GM12878 (cell line): ENCODE measurements around the gene CFL2. TPM values are rescaled to one million over a fixed set of nuclear protein-coding genes. Genes with fewer than 3 reads are reported as not detected.

Experiments used
- ATAC-seq: fragments of 200-7000 bp; cut with Tn5 transposase; 3 replicates; pipeline ENCODE4 v1.9.1; 2020; ENCODE audit warnings: mild to moderate bottlenecking, moderate library complexity
- BruUV-seq: library from RNA; stranded (reverse); fragments of 400-500 nt; replicated peaks from 2 replicates; lab custom pipeline; 2021; lab: Mats Ljungman, UMichigan
- CTCF ChIA-PET: fragments of 300-600 bp; sonication (Branson Sonifier 250); formaldehyde crosslinking; extraction: SDS; loops from one replicate; lab custom pipeline; 2021; ENCODE audit warnings: inconsistent platforms; lab: Yijun Ruan, JAX
- POLR2A ChIA-PET: fragments of 350-600 bp; formaldehyde crosslinking; extraction: SDS; loops from one replicate; lab custom pipeline; 2021; ENCODE audit warnings: inconsistent platforms; lab: Charles Lee
- RAD21 ChIA-PET: fragments of 300-600 bp; sonication (Branson Sonifier 250); formaldehyde crosslinking; loops from one replicate; lab custom pipeline; 2023; ENCODE audit warnings: antibody characterized with exemption; ENCODE audit not compliant: unreplicated experiment; lab: Charles Lee
- SMC1A ChIA-PET: fragments of 300-600 bp; sonication (Branson Sonifier 250); formaldehyde crosslinking; loops from one replicate; lab custom pipeline; 2023; ENCODE audit not compliant: unreplicated experiment, uncharacterized antibody; lab: Charles Lee
- DNase-seq: peaks from one replicate; pipeline ENCODE4 v3.0.0-alpha.2; 2011; ENCODE audit warnings: low read depth, low spot score
- FAIRE-seq: peaks from 3 replicates; lab custom pipeline; 2011; peaks lifted over from hg19 to GRCh38; lab: Jason Lieb, UNC
- H2AFZ ChIP-seq: 2 replicates; pipeline ENCODE4 v1.6.0; 2011; ENCODE audit warnings: low read depth, low read length, control low read depth; ENCODE audit not compliant: control insufficient read depth
- H3K27ac ChIP-seq: 2 replicates; pipeline ENCODE4 v1.5.1; 2011; ENCODE audit warnings: control low read depth; ENCODE audit not compliant: control insufficient read depth, insufficient read depth
- H3K27me3 ChIP-seq, 2 experiments: replicated peaks in 1 of 2; 2 replicates each; pipeline versions ENCODE4 v1.6.0 to v1.6.1; 2011; ENCODE audit warnings: low read length in 1 of 2; ENCODE audit not compliant: control insufficient read depth in 2 of 2, insufficient read depth in 2 of 2
- H3K36me3 ChIP-seq, 2 experiments: 2 replicates each; pipeline ENCODE4 v1.5.1; 2011; ENCODE audit warnings: low read length in 1 of 2; ENCODE audit not compliant: control insufficient read depth in 2 of 2, insufficient read depth in 2 of 2
- H3K4me1 ChIP-seq: 2 replicates; pipeline ENCODE4 v1.6.1; 2011; ENCODE audit warnings: mild to moderate bottlenecking, low read length, moderate library complexity, mixed read lengths; ENCODE audit not compliant: control insufficient read depth, insufficient read depth
- H3K4me2 ChIP-seq: 2 replicates; pipeline ENCODE4 v1.6.0; 2011; ENCODE audit warnings: control low read depth; ENCODE audit not compliant: control insufficient read depth, insufficient read depth
- H3K4me3 ChIP-seq: fragments of 200-600 bp; sonication (generic); 2 replicates; pipeline ENCODE4 v1.5.1; 2016
- H3K79me2 ChIP-seq: 2 replicates; pipeline ENCODE4 v1.6.0; 2011; ENCODE audit warnings: low read length; ENCODE audit not compliant: control insufficient read depth, insufficient read depth
- H3K9ac ChIP-seq: 2 replicates; pipeline ENCODE4 v1.8.0; 2011; ENCODE audit warnings: low read length, control low read depth, mixed read lengths; ENCODE audit not compliant: control insufficient read depth, insufficient read depth
- H3K9me3 ChIP-seq: replicated peaks from 3 replicates; pipeline ENCODE4 v1.5.1; 2011; ENCODE audit warnings: mild to moderate bottlenecking, low read length; ENCODE audit not compliant: control insufficient read depth, insufficient read depth
- H4K20me1 ChIP-seq: 2 replicates; pipeline ENCODE4 v1.6.0; 2011; ENCODE audit not compliant: control insufficient read depth, insufficient read depth
- ATF7 ChIP-seq: fragments of 450-650 bp; IDR thresholded peaks from 2 replicates; pipeline ENCODE4 v1.6.1; 2016; ENCODE audit warnings: low read depth, mild to moderate bottlenecking
- BRCA1 ChIP-seq: IDR thresholded peaks from 2 replicates; pipeline ENCODE4 v1.6.1; 2011; ENCODE audit warnings: low read depth, low read length, improper control_type of control experiment
- GABPA ChIP-seq: IDR thresholded peaks from 2 replicates; pipeline ENCODE4 v1.6.1; 2014; ENCODE audit warnings: antibody characterized with exemption, low read depth, mild to moderate bottlenecking, inconsistent platforms
- GATAD2B ChIP-seq: fragments of 450-650 bp; conservative IDR thresholded peaks from 2 replicates; pipeline ENCODE4 v1.6.1; 2017; ENCODE audit warnings: low read depth, mild to moderate bottlenecking, moderate library complexity
- SPI1 ChIP-seq: IDR thresholded peaks from 2 replicates; pipeline ENCODE4 v1.6.1; 2011; ENCODE audit warnings: low read depth, mild to moderate bottlenecking, low read length, moderate library complexity, borderline replicate concordance; ENCODE audit not compliant: insufficient read depth
- SRF ChIP-seq, 2 experiments: IDR thresholded peaks; 2 replicates each; pipeline ENCODE4 v1.6.1; 2011; ENCODE audit warnings: low read depth in 2 of 2, low read length in 2 of 2, mild to moderate bottlenecking in 1 of 2, moderate library complexity in 1 of 2
- WRNIP1 ChIP-seq: IDR thresholded peaks from 2 replicates; pipeline ENCODE4 v1.6.1; 2011; ENCODE audit warnings: low read depth, low read length, improper control_type of control experiment, borderline replicate concordance
- YY1 ChIP-seq: IDR thresholded peaks from 2 replicates; pipeline ENCODE4 v1.6.1; 2011; ENCODE audit warnings: low read depth, mild to moderate bottlenecking, low read length
- ZBED1 ChIP-seq: IDR thresholded peaks from 2 replicates; pipeline ENCODE4 v1.6.1; 2016; ENCODE audit warnings: borderline replicate concordance
- ZNF24 ChIP-seq: fragments of 450-650 bp; IDR thresholded peaks from 2 replicates; pipeline ENCODE4 v1.6.1; 2017; ENCODE audit warnings: antibody characterized with exemption, mild to moderate bottlenecking
- WGBS: methylation state at CpG from one replicate; pipeline ENCODE4 v1.1.6; 2016; ENCODE audit warnings: low lambda C conversion rate; ENCODE audit not compliant: insufficient replicate concordance, insufficient coverage; ENCODE audit errors: missing lambda C conversion rate; 5-methylcytosine and 5-hydroxymethylcytosine counted together
- in situ Hi-C: fragments of 300-500 bp; cut with MboI; formaldehyde crosslinking; loops from 9 replicates; pipeline ENCODE4 v1.14.3; 2018; ENCODE audit warnings: mixed read lengths
- intact Hi-C: fragments of 100-400 bp; cut with micrococcal nuclease; formaldehyde crosslinking; loops from one replicate; pipeline ENCODE4 v1.14.2; 2022; ENCODE audit not compliant: unreplicated experiment
- polyA plus RNA-seq, 11 experiments: library from polyadenylated mRNA; depleted of rRNA in 4 of 11; unstranded in 6 of 11; stranded (reverse) in 5 of 11; fragments of >200 nt; fragmentation: Nextera tagmentation in 4 of 11; fragmentation: Illumina TruSeq in 1 of 11; extraction: Ambion mirVana in 4 of 11; extraction: Trizol in 1 of 11; gene quantifications; 1 replicate in 1 of 11; 2 replicates in 10 of 11; pipeline versions ENCODE4 v1.2.1 to v1.2.3, GENCODE V29; 2011 to 2016; ENCODE audit warnings: inconsistent platforms in 2 of 11, missing spikeins in 2 of 11, low read depth in 1 of 11
- total RNA-seq, 4 experiments: library from RNA; depleted of rRNA in 3 of 4; stranded (reverse); fragments of >200 nt in 3 of 4; fragmentation: Illumina TruSeq in 1 of 4; extraction: Trizol in 1 of 4; gene quantifications; 2 replicates each; pipeline versions ENCODE4 v1.2.1 to v1.2.3, GENCODE V29; 2013 to 2021
- TF ChIP-seq, protein P1 (sequence below): fragments of 150-350 bp; IDR thresholded peaks from 2 replicates; pipeline ENCODE4 v1.6.1; 2014; ENCODE audit warnings: mild to moderate bottlenecking, low read depth, low read length
- TF ChIP-seq, protein P2 (sequence below): fragments of 450-650 bp; IDR thresholded peaks from 2 replicates; pipeline ENCODE4 v1.6.1; 2014; ENCODE audit warnings: mild to moderate bottlenecking
- TF ChIP-seq, protein P3 (sequence below): fragments of 450-650 bp; IDR thresholded peaks from 2 replicates; pipeline ENCODE4 v1.6.1; 2017; ENCODE audit warnings: borderline replicate concordance
- TF ChIP-seq, protein P4 (sequence below): fragments of 450-650 bp; IDR thresholded peaks from 2 replicates; pipeline ENCODE4 v1.6.1; 2018; ENCODE audit warnings: mild to moderate bottlenecking, low read depth, moderate library complexity; ENCODE audit not compliant: partially characterized antibody

The CFL2 gene
- total and polyA plus RNA-seq, 10 of the 15 experiments (the other 5 are each of a cell fraction or from before 2014, with no cell fraction given) = 4.7 to 13.4 (median 8.4) TPM

DNA sequence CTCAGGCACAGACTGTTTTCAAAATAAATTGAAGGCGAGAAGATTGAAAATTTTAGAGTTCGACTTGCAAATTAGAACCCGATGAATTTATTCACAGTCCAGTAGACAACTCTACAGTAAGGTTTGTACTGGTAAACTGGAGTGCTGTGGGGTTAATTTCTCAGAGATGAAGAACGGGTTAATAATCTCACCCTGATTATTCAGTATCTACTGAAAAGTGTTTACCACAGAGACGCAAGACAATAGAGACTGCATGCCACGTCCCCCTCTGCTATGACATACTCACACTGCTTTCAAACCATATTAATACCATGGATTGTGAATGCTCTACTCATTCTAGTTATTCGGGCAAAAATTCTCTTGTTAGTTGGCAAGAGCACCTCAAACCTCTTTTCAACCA is 36.1 kb downstream of the CFL2 start (continued):
- TF ChIP-seq BRCA1 = no peak
- TF ChIP-seq GATAD2B = no peak
- no peak for TF ChIP-seq ZNF24
- no peak for TF ChIP-seq WRNIP1
- TF ChIP-seq, protein P1, sequence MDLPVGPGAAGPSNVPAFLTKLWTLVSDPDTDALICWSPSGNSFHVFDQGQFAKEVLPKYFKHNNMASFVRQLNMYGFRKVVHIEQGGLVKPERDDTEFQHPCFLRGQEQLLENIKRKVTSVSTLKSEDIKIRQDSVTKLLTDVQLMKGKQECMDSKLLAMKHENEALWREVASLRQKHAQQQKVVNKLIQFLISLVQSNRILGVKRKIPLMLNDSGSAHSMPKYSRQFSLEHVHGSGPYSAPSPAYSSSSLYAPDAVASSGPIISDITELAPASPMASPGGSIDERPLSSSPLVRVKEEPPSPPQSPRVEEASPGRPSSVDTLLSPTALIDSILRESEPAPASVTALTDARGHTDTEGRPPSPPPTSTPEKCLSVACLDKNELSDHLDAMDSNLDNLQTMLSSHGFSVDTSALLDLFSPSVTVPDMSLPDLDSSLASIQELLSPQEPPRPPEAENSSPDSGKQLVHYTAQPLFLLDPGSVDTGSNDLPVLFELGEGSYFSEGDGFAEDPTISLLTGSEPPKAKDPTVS = no peak
- no peak for TF ChIP-seq GABPA
- TF ChIP-seq, all 136 proteins: peak for 0

DNA sequence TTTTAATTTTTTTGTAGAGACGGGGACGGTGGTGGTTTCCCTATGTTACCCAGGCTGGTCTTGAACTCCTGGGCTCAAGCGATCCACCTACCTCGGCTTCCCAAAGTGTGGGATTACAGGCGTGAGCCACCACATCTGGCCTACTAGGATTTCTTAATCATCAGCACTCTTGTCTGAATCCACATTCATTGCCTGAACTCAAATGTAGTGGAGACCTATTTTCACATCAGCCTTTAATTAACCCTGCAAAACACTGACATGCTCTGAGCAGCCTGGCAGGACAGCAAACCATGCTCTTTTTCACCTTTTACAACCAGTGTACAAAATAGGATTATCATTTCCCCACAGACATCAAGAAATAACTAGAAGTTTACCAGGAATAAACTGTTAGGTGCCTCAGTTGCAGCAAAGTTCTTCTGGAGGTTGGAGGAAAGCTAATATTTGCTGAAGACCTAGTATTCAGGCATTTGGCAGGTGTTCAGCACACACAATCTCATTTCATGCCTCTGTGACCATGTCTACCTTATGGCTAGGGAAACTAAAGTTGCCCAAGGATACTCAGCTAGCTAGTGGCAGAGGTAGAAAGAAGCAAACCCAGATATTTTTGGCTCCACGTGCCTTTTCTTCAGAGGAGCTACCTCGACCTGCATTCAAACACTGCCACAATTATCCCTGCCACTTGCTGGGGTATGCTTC is 37.7 kb downstream of the CFL2 start:
- in situ Hi-C loops = no loop called here
- no peaks in the 10 kb centered on the region for H4K20me1 ChIP-seq
- BruUV-seq = no TSS peak
- CTCF ChIA-PET = interaction anchor here (0.6 to 2.8 kb wide), 6 partner anchors 46 to 448 kb away, joined by 3 to 15 read pairs (median 4); no protein-coding TSS in a partner anchor
- no peak overlapping the region for H3K9ac ChIP-seq
- FAIRE-seq = no peak
- H3K4me3 ChIP-seq = no peak overlapping the region
- DNase-seq = no peak
- RAD21 ChIA-PET = interaction anchor here (1.6 to 9.1 kb wide), 2 partner anchors 33 to 47 kb away, joined by 3 to 72 read pairs; no protein-coding TSS in a partner anchor
- no peak for ATAC-seq
- no peaks in the 10 kb centered on the region for H3K27me3 ChIP-seq
- no peaks in the 10 kb centered on the region for H3K9me3 ChIP-seq
- TF ChIP-seq ZBED1 (no peak), SRF (IDR thresholded peaks at IDR 0.05; ENCODE audit: low read depth in 2 of 2, low read length in 2 of 2) (no peak), SPI1 (no peak), YY1 (no peak), ATF7 (no peak)
- TF ChIP-seq, protein P2, sequence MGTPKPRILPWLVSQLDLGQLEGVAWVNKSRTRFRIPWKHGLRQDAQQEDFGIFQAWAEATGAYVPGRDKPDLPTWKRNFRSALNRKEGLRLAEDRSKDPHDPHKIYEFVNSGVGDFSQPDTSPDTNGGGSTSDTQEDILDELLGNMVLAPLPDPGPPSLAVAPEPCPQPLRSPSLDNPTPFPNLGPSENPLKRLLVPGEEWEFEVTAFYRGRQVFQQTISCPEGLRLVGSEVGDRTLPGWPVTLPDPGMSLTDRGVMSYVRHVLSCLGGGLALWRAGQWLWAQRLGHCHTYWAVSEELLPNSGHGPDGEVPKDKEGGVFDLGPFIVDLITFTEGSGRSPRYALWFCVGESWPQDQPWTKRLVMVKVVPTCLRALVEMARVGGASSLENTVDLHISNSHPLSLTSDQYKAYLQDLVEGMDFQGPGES = no peak
- TF ChIP-seq, protein P3, sequence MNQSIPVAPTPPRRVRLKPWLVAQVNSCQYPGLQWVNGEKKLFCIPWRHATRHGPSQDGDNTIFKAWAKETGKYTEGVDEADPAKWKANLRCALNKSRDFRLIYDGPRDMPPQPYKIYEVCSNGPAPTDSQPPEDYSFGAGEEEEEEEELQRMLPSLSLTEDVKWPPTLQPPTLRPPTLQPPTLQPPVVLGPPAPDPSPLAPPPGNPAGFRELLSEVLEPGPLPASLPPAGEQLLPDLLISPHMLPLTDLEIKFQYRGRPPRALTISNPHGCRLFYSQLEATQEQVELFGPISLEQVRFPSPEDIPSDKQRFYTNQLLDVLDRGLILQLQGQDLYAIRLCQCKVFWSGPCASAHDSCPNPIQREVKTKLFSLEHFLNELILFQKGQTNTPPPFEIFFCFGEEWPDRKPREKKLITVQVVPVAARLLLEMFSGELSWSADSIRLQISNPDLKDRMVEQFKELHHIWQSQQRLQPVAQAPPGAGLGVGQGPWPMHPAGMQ = no peak
- TF ChIP-seq, protein P4, sequence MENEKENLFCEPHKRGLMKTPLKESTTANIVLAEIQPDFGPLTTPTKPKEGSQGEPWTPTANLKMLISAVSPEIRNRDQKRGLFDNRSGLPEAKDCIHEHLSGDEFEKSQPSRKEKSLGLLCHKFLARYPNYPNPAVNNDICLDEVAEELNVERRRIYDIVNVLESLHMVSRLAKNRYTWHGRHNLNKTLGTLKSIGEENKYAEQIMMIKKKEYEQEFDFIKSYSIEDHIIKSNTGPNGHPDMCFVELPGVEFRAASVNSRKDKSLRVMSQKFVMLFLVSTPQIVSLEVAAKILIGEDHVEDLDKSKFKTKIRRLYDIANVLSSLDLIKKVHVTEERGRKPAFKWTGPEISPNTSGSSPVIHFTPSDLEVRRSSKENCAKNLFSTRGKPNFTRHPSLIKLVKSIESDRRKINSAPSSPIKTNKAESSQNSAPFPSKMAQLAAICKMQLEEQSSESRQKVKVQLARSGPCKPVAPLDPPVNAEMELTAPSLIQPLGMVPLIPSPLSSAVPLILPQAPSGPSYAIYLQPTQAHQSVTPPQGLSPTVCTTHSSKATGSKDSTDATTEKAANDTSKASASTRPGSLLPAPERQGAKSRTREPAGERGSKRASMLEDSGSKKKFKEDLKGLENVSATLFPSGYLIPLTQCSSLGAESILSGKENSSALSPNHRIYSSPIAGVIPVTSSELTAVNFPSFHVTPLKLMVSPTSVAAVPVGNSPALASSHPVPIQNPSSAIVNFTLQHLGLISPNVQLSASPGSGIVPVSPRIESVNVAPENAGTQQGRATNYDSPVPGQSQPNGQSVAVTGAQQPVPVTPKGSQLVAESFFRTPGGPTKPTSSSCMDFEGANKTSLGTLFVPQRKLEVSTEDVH = no peak
- no peaks in the 10 kb centered on the region for H3K79me2 ChIP-seq
- H2AFZ ChIP-seq = no peak overlapping the region
- H3K36me3 ChIP-seq = no peaks in the 10 kb centered on the region
- no peak overlapping the region for H3K27ac ChIP-seq
- H3K4me1 ChIP-seq = no peaks in the 10 kb centered on the region
- H3K4me2 ChIP-seq = no peak overlapping the region
- POLR2A ChIA-PET = interaction anchor here (0.7 kb wide), 1 partner anchor 954 kb away, joined by 3 read pairs; no protein-coding TSS in a partner anchor
- intact Hi-C loops = no loop called here
- WGBS = 67% methylated on average over 7 of the region's 7 CpGs
- SMC1A ChIA-PET = interaction anchor here (0.7 kb wide), 1 partner anchor 25 kb away, joined by 3 read pairs; no protein-coding TSS in a partner anchor
